Breast epithelium (tissue), 4 donors: ENCODE data around the gene CFAP58. TPM values are rescaled to one million over a fixed set of nuclear protein-coding genes. Genes with fewer than 3 reads are reported as not detected.
"Not testable (repeated sequence)": the region's sequence is repeated elsewhere in the genome, so short reads cannot be mapped to it uniquely, and the experiment has no call there.

Experiments
- DNase-seq, 2 donors: peaks; one replicate each; pipeline ENCODE4 v3.0.0-alpha.2; 2019; ENCODE audit warnings: low spot score in 2 of 2
- H3K27ac ChIP-seq, 2 donors: fragments of 200-600 bp; sonication (generic) in 1 of 2; one replicate each; pipeline ENCODE4 v1.5.1; 2016 to 2019; ENCODE audit warnings: mild to moderate bottlenecking in 1 of 2
- H3K27me3 ChIP-seq, 2 donors: fragments of 200-600 bp; sonication (generic) in 1 of 2; one replicate each; pipeline versions ENCODE4 v1.5.1 to v1.6.0; 2017 to 2019; ENCODE audit warnings: control low read depth in 1 of 2, mild to moderate bottlenecking in 1 of 2
- H3K36me3 ChIP-seq: fragments of 200-600 bp; one replicate; pipeline ENCODE4 v1.5.1; 2019
- H3K4me1 ChIP-seq, 2 donors: fragments of 200-600 bp; sonication (generic); one replicate each; pipeline ENCODE4 v1.5.1; 2016 to 2019; ENCODE audit warnings: control low read depth in 1 of 2
- H3K4me3 ChIP-seq, 3 donors: fragments of 200-600 bp; sonication (generic); 1 replicate in 2 of 3; 2 replicates in 1 of 3; pipeline ENCODE4 v1.5.1; 2016 to 2019; ENCODE audit warnings: mild to moderate bottlenecking in 3 of 3, moderate library complexity in 2 of 3
- H3K9me3 ChIP-seq, 2 donors: fragments of 200-600 bp; sonication (generic) in 1 of 2; one replicate each; pipeline ENCODE4 v1.5.1; 2016 to 2019; ENCODE audit warnings: control low read depth in 1 of 2
- CTCF ChIP-seq, 3 donors: fragments of 450-650 bp; IDR thresholded peaks; one replicate each; pipeline ENCODE4 v1.5.1; 2016 to 2017; ENCODE audit warnings: antibody characterized with exemption in 3 of 3, mild to moderate bottlenecking in 3 of 3, moderate library complexity in 3 of 3
- POLR2A ChIP-seq: fragments of 450-650 bp; IDR thresholded peaks from one replicate; pipeline ENCODE4 v1.6.1; 2016; ENCODE audit warnings: antibody characterized with exemption, mild to moderate bottlenecking, moderate library complexity
- POLR2AphosphoS5 ChIP-seq, 3 donors: sonication (generic); formaldehyde crosslinking; IDR thresholded peaks; one replicate each; pipeline ENCODE4 v1.6.1; 2017; ENCODE audit warnings: antibody characterized with exemption in 3 of 3
- intact Hi-C: fragments of 100-400 bp; cut with DNase I; formaldehyde crosslinking; loops from one replicate; pipeline ENCODE4 v1.15.1; 2023; ENCODE audit warnings: low total_unique reads
- total RNA-seq, 3 donors: library from RNA; depleted of rRNA; stranded (reverse); fragments of >200 nt; gene quantifications; one replicate each; pipeline ENCODE4 v1.1.0, GENCODE V29; 2016

CFAP58 gene
- total RNA-seq, 3 donors from 2014 or later: 0.16 to 0.98 (median 0.88) TPM

GRCh38 chr10:104456802-104457542, 103.3 kb downstream of the CFAP58 start:
- intact Hi-C loops: no loop called here
- no peaks in the 10 kb centered on the region for H3K36me3 ChIP-seq
- H3K27me3 ChIP-seq: no peaks in the 10 kb centered on the region
- H3K9me3 ChIP-seq: no peaks in the 10 kb centered on the region
- H3K27ac ChIP-seq: no peak overlapping the region
- no peaks in the 10 kb centered on the region for H3K4me1 ChIP-seq
- TF ChIP-seq CTCF (IDR thresholded peaks at IDR 0.05) (no peak), POLR2AphosphoS5 (IDR thresholded peaks at IDR 0.05) (no peak), POLR2A (no peak)
- no peak for DNase-seq
- H3K4me3 ChIP-seq: no peak overlapping the region

- intact Hi-C loops: no loop called here
- H3K4me3 ChIP-seq: no peak overlapping the region
- no peaks in the 10 kb centered on the region for H3K36me3 ChIP-seq
- no peaks in the 10 kb centered on the region for H3K27me3 ChIP-seq
- DNase-seq: no peak
- H3K4me1 ChIP-seq: no peaks in the 10 kb centered on the region
- H3K27ac ChIP-seq: no peak overlapping the region
- no peaks in the 10 kb centered on the region for H3K9me3 ChIP-seq
- TF ChIP-seq POLR2AphosphoS5 (IDR thresholded peaks at IDR 0.05) (no peak), POLR2A (no peak), CTCF (IDR thresholded peaks at IDR 0.05) (no peak)
Observed at GRCh38 chr10:104457543-104457828, 103.9 kb downstream of the CFAP58 start.

- H3K4me1 ChIP-seq, intact Hi-C loops, H3K27me3 ChIP-seq, H3K27ac ChIP-seq, DNase-seq, H3K36me3 ChIP-seq, H3K4me3 ChIP-seq: not testable (repeated sequence)
- peaks cover 11 to 13% of the 10 kb centered on the region in 2 donors for H3K9me3 ChIP-seq
Observed at GRCh38 chr10:104465575-104465974, 111.9 kb downstream of the CFAP58 start.

- H3K27ac ChIP-seq, H3K4me1 ChIP-seq, intact Hi-C loops, H3K27me3 ChIP-seq, H3K36me3 ChIP-seq, DNase-seq, H3K4me3 ChIP-seq: not testable (repeated sequence)
- peaks cover 10 to 17% of the 10 kb centered on the region in 2 donors for H3K9me3 ChIP-seq
Observed at GRCh38 chr10:104468818-104469217, 115.2 kb downstream of the CFAP58 start.

GRCh38 chr10:104472505-104472904, 118.9 kb downstream of the CFAP58 start:
- no peaks in the 10 kb centered on the region for H3K36me3 ChIP-seq
- no peaks in the 10 kb centered on the region for H3K27me3 ChIP-seq
- peaks cover 0 to 7% of the 10 kb centered on the region in 2 donors for H3K9me3 ChIP-seq
- H3K27ac ChIP-seq: no peak overlapping the region
- no peak for DNase-seq
- intact Hi-C loops: no loop called here
- TF ChIP-seq CTCF (IDR thresholded peaks at IDR 0.05) (no peak), POLR2A (no peak), POLR2AphosphoS5 (IDR thresholded peaks at IDR 0.05) (no peak)
- no peaks in the 10 kb centered on the region for H3K4me1 ChIP-seq
- no peak overlapping the region for H3K4me3 ChIP-seq

GRCh38 chr10:104472957-104473745, 119.5 kb downstream of the CFAP58 start:
- no peak for DNase-seq
- Histone ChIP-seq H3K36me3 (no peaks in the 10 kb centered on the region), H3K4me1 (no peaks in the 10 kb centered on the region), H3K9me3 (peaks cover 0 to 7% of the 10 kb centered on the region in 2 donors), H3K27me3 (no peaks in the 10 kb centered on the region), H3K4me3 (no peak overlapping the region), H3K27ac (no peak overlapping the region)
- no peak for TF ChIP-seq POLR2AphosphoS5 (IDR thresholded peaks at IDR 0.05)
- no peak for TF ChIP-seq CTCF (IDR thresholded peaks at IDR 0.05)
- no peak for TF ChIP-seq POLR2A
- intact Hi-C loops: no loop called here
